Neuron (in vitro differentiated cells): ENCODE measurements around the gene ARHGAP27.

Source experiments
- H2AFZ ChIP-seq: one replicate; pipeline ENCODE4 v1.6.1; 2013; ENCODE audit warnings: low read depth, mild to moderate bottlenecking, inconsistent platforms, low read length, moderate library complexity
- H3K27me3 ChIP-seq: one replicate; pipeline ENCODE4 v1.6.1; 2013; ENCODE audit warnings: low read length; ENCODE audit not compliant: insufficient read depth
- H3K36me3 ChIP-seq: one replicate; pipeline ENCODE4 v1.6.1; 2013; ENCODE audit warnings: low read length; ENCODE audit not compliant: insufficient read depth
- H3K4me1 ChIP-seq: one replicate; pipeline ENCODE4 v1.6.1; 2013; ENCODE audit warnings: low read length; ENCODE audit not compliant: insufficient read depth
- H3K4me3 ChIP-seq: 2 replicates; pipeline ENCODE4 v1.5.1; 2013; ENCODE audit warnings: mild to moderate bottlenecking, low read length, moderate library complexity
- H3K9me3 ChIP-seq: one replicate; pipeline ENCODE4 v1.6.1; 2013; ENCODE audit warnings: low read length

The ARHGAP27 gene

DNA sequence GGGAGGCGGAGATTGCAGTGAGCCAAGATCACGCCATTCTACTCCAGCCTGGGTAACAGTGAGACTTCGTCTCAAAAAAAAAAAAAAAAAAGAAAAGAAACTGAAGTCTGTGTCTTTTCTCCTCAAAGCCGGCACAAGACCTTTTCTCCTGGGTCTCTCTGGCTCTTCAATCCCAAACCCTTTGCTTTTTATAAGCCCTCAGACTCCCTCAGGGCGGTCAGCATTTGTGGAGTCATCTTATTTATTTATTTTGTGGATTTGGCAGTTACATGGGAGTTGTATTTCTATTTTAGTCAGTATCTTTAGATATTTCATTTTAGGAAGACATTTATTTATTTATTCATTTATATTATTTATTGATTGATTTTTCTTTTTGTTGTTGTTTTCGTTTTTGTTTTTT is 58.2 kb downstream of the ARHGAP27 start:
- H3K9me3 ChIP-seq, result no peaks in the 10 kb centered on the region
- H3K4me1 ChIP-seq, result peaks cover 15% of the 10 kb centered on the region

DNA sequence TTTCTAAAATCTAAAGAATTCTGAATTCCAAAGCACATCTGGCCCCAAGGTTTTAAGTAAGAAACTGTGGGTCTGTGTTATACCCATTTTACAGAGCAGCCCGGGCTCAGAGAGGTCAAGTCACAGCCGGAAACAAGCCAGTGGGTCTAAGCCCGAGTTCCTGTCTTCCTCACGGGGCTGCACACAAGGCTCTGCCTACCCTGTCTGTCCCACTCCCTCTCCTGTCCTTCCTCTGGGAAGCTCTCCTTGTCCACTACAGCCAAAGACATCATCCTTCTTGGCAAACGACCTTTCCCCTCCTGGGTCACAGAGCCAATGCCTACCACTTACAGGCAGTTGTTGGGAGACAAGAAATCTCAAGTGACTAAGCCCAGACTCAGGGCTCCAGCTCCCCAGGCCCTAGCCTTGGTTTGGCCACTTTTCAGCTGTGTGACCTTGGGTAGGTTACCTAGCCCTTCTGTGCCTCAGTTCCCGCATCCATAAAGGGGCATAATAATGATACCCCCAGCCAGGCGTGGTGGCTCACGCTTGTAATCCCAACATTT is 60.3 kb downstream of the ARHGAP27 start:
- peak overlapping the region; percentile 87 for H2AFZ ChIP-seq
- no peaks in the 10 kb centered on the region for H3K9me3 ChIP-seq
- no peaks in the 10 kb centered on the region for H3K36me3 ChIP-seq
- no peaks in the 10 kb centered on the region for H3K27me3 ChIP-seq
- H3K4me1 ChIP-seq, result peaks cover 15% of the 10 kb centered on the region
- no peak overlapping the region for H3K4me3 ChIP-seq

More for the DNA sequence above, 58.2 kb downstream of the ARHGAP27 start:
- no peaks in the 10 kb centered on the region for H3K27me3 ChIP-seq
- H2AFZ ChIP-seq, result no peak overlapping the region
- no peak overlapping the region for H3K4me3 ChIP-seq
- no peaks in the 10 kb centered on the region for H3K36me3 ChIP-seq

- Histone ChIP-seq H3K4me3 (peak overlapping the region; percentile 41), H2AFZ (peak overlapping the region; percentile 87), H3K27me3 (no peaks in the 10 kb centered on the region), H3K9me3 (no peaks in the 10 kb centered on the region), H3K36me3 (no peaks in the 10 kb centered on the region), H3K4me1 (peaks cover 15% of the 10 kb centered on the region)
Measured at GRCh38 chr17:45371414-45372324, 61.0 kb downstream of the ARHGAP27 start.

- H3K36me3 ChIP-seq, result no peaks in the 10 kb centered on the region
- no peak overlapping the region for H2AFZ ChIP-seq
- H3K27me3 ChIP-seq, result no peaks in the 10 kb centered on the region
- no peaks in the 10 kb centered on the region for H3K9me3 ChIP-seq
- no peak overlapping the region for H3K4me3 ChIP-seq
- H3K4me1 ChIP-seq, result peaks cover 15% of the 10 kb centered on the region
Measured at GRCh38 chr17:45370949-45371413, 61.7 kb downstream of the ARHGAP27 start.

- H3K36me3 ChIP-seq, result no peaks in the 10 kb centered on the region
- H3K4me3 ChIP-seq, result no peak overlapping the region
- peaks cover 3% of the 10 kb centered on the region for H3K27me3 ChIP-seq
- H3K4me1 ChIP-seq, result peaks cover 15% of the 10 kb centered on the region
- no peaks in the 10 kb centered on the region for H3K9me3 ChIP-seq
- H2AFZ ChIP-seq, result no peak overlapping the region
Measured at GRCh38 chr17:45369421-45369820, 63.2 kb downstream of the ARHGAP27 start.

- Histone ChIP-seq H3K4me3 (no peak overlapping the region), H3K36me3 (no peaks in the 10 kb centered on the region), H3K27me3 (peaks cover 5% of the 10 kb centered on the region), H3K9me3 (no peaks in the 10 kb centered on the region), H2AFZ (no peak overlapping the region), H3K4me1 (peaks cover 15% of the 10 kb centered on the region)
Measured at GRCh38 chr17:45368651-45369050, 64.0 kb downstream of the ARHGAP27 start.

GRCh38 chr17:45367216-45367615 is 65.5 kb downstream of the ARHGAP27 start:
- H3K9me3 ChIP-seq, result no peaks in the 10 kb centered on the region
- no peaks in the 10 kb centered on the region for H3K36me3 ChIP-seq
- no peak overlapping the region for H3K4me3 ChIP-seq
- H2AFZ ChIP-seq, result no peak overlapping the region
- peaks cover 5% of the 10 kb centered on the region for H3K27me3 ChIP-seq
- H3K4me1 ChIP-seq, result peaks cover 13% of the 10 kb centered on the region

DNA sequence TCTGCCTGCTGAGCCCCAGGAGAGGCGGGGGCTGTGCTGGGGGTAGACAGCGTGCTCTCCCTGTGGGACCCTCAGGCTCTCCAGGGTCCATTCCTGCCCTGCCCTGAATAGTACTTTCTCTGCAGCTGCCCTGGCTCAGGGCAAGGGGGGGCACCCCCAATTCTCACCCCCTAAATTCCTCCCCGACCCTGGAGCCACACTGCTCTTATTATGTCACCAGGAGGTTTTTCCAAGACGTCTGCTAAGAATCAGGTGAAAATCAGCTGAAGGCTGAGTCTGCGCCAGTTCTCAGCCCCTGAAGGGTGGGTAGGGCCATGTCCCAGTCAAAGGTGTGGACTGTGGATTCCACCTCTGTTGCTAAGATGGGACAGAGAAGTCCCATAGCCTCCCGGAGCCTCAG is 66.0 kb downstream of the ARHGAP27 start:
- Histone ChIP-seq H3K36me3 (no peaks in the 10 kb centered on the region), H3K4me1 (peaks cover 8% of the 10 kb centered on the region), H2AFZ (no peak overlapping the region), H3K4me3 (no peak overlapping the region), H3K27me3 (peaks cover 5% of the 10 kb centered on the region), H3K9me3 (no peaks in the 10 kb centered on the region)

- H3K36me3 ChIP-seq, result no peaks in the 10 kb centered on the region
- H3K4me1 ChIP-seq, result peaks cover 2% of the 10 kb centered on the region
- H2AFZ ChIP-seq, result no peak overlapping the region
- no peaks in the 10 kb centered on the region for H3K9me3 ChIP-seq
- H3K27me3 ChIP-seq, result peaks cover 5% of the 10 kb centered on the region
- H3K4me3 ChIP-seq, result no peak overlapping the region
Measured at GRCh38 chr17:45366049-45366448, 66.6 kb downstream of the ARHGAP27 start.

GRCh38 chr17:45364531-45365390 is 67.9 kb downstream of the ARHGAP27 start:
- Histone ChIP-seq H3K27me3 (peaks cover 5% of the 10 kb centered on the region), H3K36me3 (no peaks in the 10 kb centered on the region)

DNA sequence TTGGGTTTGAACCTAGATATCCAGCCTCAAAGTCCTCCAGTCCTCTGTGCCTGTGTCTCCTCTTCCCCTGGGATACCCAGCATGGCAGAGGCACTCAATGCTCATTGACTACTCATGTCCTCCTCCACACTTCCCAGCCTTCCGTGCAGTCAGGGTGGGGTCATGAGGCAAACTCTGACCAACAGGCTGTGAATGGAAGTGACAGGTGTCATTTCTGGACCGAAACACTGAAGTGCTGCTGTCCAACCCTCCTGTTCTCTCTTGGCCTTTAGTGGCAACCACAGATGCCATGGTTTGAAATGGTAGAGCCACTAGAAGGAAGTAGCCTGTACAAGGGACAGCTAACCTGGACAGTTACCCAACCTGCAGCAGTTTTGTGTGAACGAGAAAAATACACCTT is 69.2 kb downstream of the ARHGAP27 start:
- no peaks in the 10 kb centered on the region for H3K36me3 ChIP-seq
- no peaks in the 10 kb centered on the region for H3K9me3 ChIP-seq
- no peak overlapping the region for H3K4me3 ChIP-seq
- peaks cover 5% of the 10 kb centered on the region for H3K27me3 ChIP-seq
- no peak overlapping the region for H2AFZ ChIP-seq
- H3K4me1 ChIP-seq, result no peaks in the 10 kb centered on the region

More at GRCh38 chr17:45364531-45365390, 67.9 kb downstream of the ARHGAP27 start:
- no peak overlapping the region for H2AFZ ChIP-seq
- H3K9me3 ChIP-seq, result no peaks in the 10 kb centered on the region
- H3K4me1 ChIP-seq, result no peaks in the 10 kb centered on the region
- no peak overlapping the region for H3K4me3 ChIP-seq

GRCh38 chr17:45361976-45362375 is 70.7 kb downstream of the ARHGAP27 start:
- H3K4me3 ChIP-seq, result no peak overlapping the region
- H3K9me3 ChIP-seq, result no peaks in the 10 kb centered on the region
- H2AFZ ChIP-seq, result no peak overlapping the region
- no peaks in the 10 kb centered on the region for H3K4me1 ChIP-seq
- peaks cover 5% of the 10 kb centered on the region for H3K27me3 ChIP-seq
- H3K36me3 ChIP-seq, result no peaks in the 10 kb centered on the region

GRCh38 chr17:45361451-45361850 is 71.2 kb downstream of the ARHGAP27 start:
- H3K9me3 ChIP-seq, result no peaks in the 10 kb centered on the region
- H3K36me3 ChIP-seq, result no peaks in the 10 kb centered on the region
- H3K27me3 ChIP-seq, result peaks cover 5% of the 10 kb centered on the region
- H3K4me1 ChIP-seq, result no peaks in the 10 kb centered on the region
- H2AFZ ChIP-seq, result no peak overlapping the region
- no peak overlapping the region for H3K4me3 ChIP-seq
